ENCODE data around the gene TRAPPC4. TPM values are rescaled to one million over a fixed set of nuclear protein-coding genes. Genes with fewer than 3 reads are reported as not detected.

Gene TRAPPC4
- total and polyA plus RNA-seq, 8 donors = 13.4 to 81.4 (median 31.8) TPM

- peaks cover 20 to 43% (median 32%) of the 10 kb centered on the region in 4 donors for H3K4me1 ChIP-seq
- no peaks in the 10 kb centered on the region for H3K27me3 ChIP-seq
- H3K27ac ChIP-seq = peak within 1 kb of the TSS; percentile 77 to 92 (median 88)
- peak within 1 kb of the TSS; percentile 68 to 85 (median 80) for H3K4me3 ChIP-seq
- DNase-seq = peak; percentile 96 to 97
- TF ChIP-seq POLR2A (IDR thresholded peaks at IDR 0.05) (no peak), POLR2AphosphoS5 (IDR thresholded peaks at IDR 0.05) (peak; percentile 70 to 91 (median 80))
- H3K9me3 ChIP-seq = no peaks in the 10 kb centered on the region
- peaks cover 16 to 36% (median 35%) of the 10 kb centered on the region in 4 donors for H3K36me3 ChIP-seq
- intact Hi-C loops (cut with DNase I; ENCODE audit: low total_unique reads) = no loop called here
- WGBS, 5 donors = 0 to 1% (median 1%) methylated on average over 15 to 54 of the region's 54 CpGs
Observed at GRCh38 chr11:118997627-118998387, 20.8 kb upstream of the TRAPPC4 start, which contains the start of gene CENATAC. TSS of gene CENATAC (plus strand) at chr11:118998138. CDS start at chr11:118998198, 60 bp downstream.

- peaks cover 20 to 43% (median 32%) of the 10 kb centered on the region in 4 donors for H3K4me1 ChIP-seq
- no peaks in the 10 kb centered on the region for H3K9me3 ChIP-seq
- peak overlapping the region; percentile 68 to 85 (median 80) for H3K4me3 ChIP-seq
- 1 to 3% (median 1%) methylated on average over 6 to 19 of the region's 19 CpGs for WGBS, 5 donors
- peaks cover 16 to 41% (median 40%) of the 10 kb centered on the region in 4 donors for H3K36me3 ChIP-seq
- H3K27ac ChIP-seq = peak overlapping the region; percentile 77 to 92 (median 88)
- TF ChIP-seq EP300 (IDR thresholded peaks at IDR 0.05) = no peak
- no peak for TF ChIP-seq POLR2AphosphoS5 (IDR thresholded peaks at IDR 0.05)
- no peak for TF ChIP-seq POLR2A (IDR thresholded peaks at IDR 0.05)
- no peak for TF ChIP-seq CTCF (IDR thresholded peaks at IDR 0.05)
- intact Hi-C loops (cut with DNase I; ENCODE audit: low total_unique reads) = no loop called here
- no peaks in the 10 kb centered on the region for H3K27me3 ChIP-seq
- DNase-seq = no peak
Observed at GRCh38 chr11:118998388-118998717, 20.2 kb upstream of the TRAPPC4 start.

- intact Hi-C loops (cut with DNase I; ENCODE audit: low total_unique reads) = no loop called here
- Histone ChIP-seq H3K4me1 (peaks cover 20 to 43% (median 32%) of the 10 kb centered on the region in 4 donors), H3K27me3 (no peaks in the 10 kb centered on the region), H3K9me3 (no peaks in the 10 kb centered on the region), H3K4me3 (peak overlapping the region; percentile 68 to 85 (median 80)), H3K36me3 (peaks cover 16 to 46% (median 45%) of the 10 kb centered on the region in 4 donors), H3K27ac (peak overlapping the region; percentile 77 to 92 (median 88))
- WGBS, 5 donors = 23 to 40% (median 33%) methylated on average over 6 of the region's 6 CpGs
- peak; percentile 35 to 61 for DNase-seq
- TF ChIP-seq POLR2AphosphoS5 (IDR thresholded peaks at IDR 0.05) = peak in 1 of 3 donors; percentile 20
- TF ChIP-seq POLR2A (IDR thresholded peaks at IDR 0.05) = no peak
Observed at GRCh38 chr11:118998822-118999221, 19.7 kb upstream of the TRAPPC4 start.

GRCh38 chr11:119000906-119001305, 17.7 kb upstream of the TRAPPC4 start:
- Histone ChIP-seq H3K36me3 (peaks cover 16 to 66% (median 63%) of the 10 kb centered on the region in 4 donors), H3K4me3 (no peak overlapping the region), H3K27ac (no peak overlapping the region), H3K9me3 (no peaks in the 10 kb centered on the region), H3K4me1 (peaks cover 20 to 43% (median 32%) of the 10 kb centered on the region in 4 donors), H3K27me3 (no peaks in the 10 kb centered on the region)
- TF ChIP-seq POLR2A (IDR thresholded peaks at IDR 0.05) (no peak), POLR2AphosphoS5 (IDR thresholded peaks at IDR 0.05) (no peak), CTCF (IDR thresholded peaks at IDR 0.05) (no peak), EP300 (IDR thresholded peaks at IDR 0.05) (no peak)
- WGBS, 5 donors = 45 to 70% (median 64%) methylated on average over 1 of the region's 1 CpG
- intact Hi-C loops (cut with DNase I; ENCODE audit: low total_unique reads) = no loop called here
- no peak for DNase-seq

GRCh38 chr11:119006656-119007055, 11.9 kb upstream of the TRAPPC4 start:
- H3K4me3 ChIP-seq = no peak overlapping the region
- H3K4me1 ChIP-seq = no peaks in the 10 kb centered on the region
- H3K36me3 ChIP-seq = peaks cover 33 to 98% (median 93%) of the 10 kb centered on the region in 4 donors
- TF ChIP-seq POLR2A (IDR thresholded peaks at IDR 0.05) (no peak), POLR2AphosphoS5 (IDR thresholded peaks at IDR 0.05) (no peak), CTCF (IDR thresholded peaks at IDR 0.05) (no peak), EP300 (IDR thresholded peaks at IDR 0.05) (no peak)
- H3K27me3 ChIP-seq = no peaks in the 10 kb centered on the region
- no peak for DNase-seq
- no peaks in the 10 kb centered on the region for H3K9me3 ChIP-seq
- WGBS, 5 donors = 82 to 90% (median 84%) methylated on average over 4 of the region's 4 CpGs
- intact Hi-C loops (cut with DNase I; ENCODE audit: low total_unique reads) = no loop called here
- H3K27ac ChIP-seq = no peak overlapping the region
